Hematopoietic multipotent progenitor cell treated with erythropoietin and hydrocortisone succinate and interleukin-3 and kit ligand, for 15 days (in vitro differentiated cells): ENCODE data around the gene EIF4A3.
A peak's percentile ranks its signal among the peaks of the same experiment; 100 is the strongest.
"Not testable (repeated sequence)": the region's sequence is repeated elsewhere in the genome, so short reads cannot be mapped to it uniquely, and the experiment has no call there.

Source experiments
- DNase-seq: peaks from one replicate; pipeline ENCODE4 v3.0.0-alpha.2; 2015; ENCODE audit warnings: low spot score

Gene EIF4A3

DNA sequence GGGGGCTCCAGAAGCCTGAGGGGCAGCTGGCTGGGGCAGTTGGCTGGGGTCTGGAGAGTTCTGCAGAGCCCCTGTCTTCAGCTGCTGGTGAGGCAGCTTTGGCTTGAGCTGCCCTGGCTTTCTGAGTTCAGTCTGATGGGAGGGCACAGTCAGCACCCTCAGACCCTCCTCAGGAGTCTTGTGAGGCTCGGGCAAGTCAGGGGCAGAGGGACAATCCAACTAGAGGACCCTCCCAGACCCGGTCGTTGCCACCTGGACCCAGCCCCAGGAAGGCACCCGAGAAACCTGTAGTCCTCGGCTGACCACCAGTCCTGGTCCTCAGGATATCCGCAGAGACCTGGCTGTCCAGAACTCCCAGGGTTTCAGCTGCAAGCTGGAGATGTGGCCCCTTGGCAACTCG lies 24.8 kb upstream of the EIF4A3 start:
- DNase-seq, result no peak

GRCh38 chr17:80169784-80170500 lies 23.0 kb upstream of the EIF4A3 start, which contains the start of gene CARD14:
Gene CARD14, plus strand, starts transcription at chr17:80170030. Its CDS starts 11,409 bp downstream, at chr17:80181439.
- no peak for DNase-seq

DNA sequence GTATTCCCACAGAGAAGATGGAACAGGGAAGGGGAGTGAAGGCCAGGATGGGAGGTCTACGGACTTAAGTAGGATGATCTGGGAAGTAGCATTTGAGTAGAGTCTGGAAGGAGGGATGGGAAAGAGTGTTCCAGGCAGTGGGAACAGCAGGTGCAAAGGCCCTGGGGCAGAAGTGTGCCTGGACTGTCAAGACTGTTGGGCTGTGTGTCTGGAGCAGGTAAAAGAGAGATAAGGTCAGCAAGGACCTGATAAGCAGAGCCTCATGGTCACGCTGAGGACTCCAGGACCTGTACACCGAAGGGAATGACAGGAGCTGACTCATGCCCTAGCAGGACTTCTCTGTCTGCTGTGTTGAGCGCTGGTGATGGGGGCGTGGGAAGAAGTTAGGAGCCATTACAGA lies 22.2 kb upstream of the EIF4A3 start:
- DNase-seq, result no peak

GRCh38 chr17:80168371-80168770 lies 21.4 kb upstream of the EIF4A3 start:
- DNase-seq, result no peak

- DNase-seq, result no peak
Observed at GRCh38 chr17:80166446-80166845, 19.5 kb upstream of the EIF4A3 start.

GRCh38 chr17:80164185-80164584 lies 17.3 kb upstream of the EIF4A3 start:
- DNase-seq, result no peak

DNA sequence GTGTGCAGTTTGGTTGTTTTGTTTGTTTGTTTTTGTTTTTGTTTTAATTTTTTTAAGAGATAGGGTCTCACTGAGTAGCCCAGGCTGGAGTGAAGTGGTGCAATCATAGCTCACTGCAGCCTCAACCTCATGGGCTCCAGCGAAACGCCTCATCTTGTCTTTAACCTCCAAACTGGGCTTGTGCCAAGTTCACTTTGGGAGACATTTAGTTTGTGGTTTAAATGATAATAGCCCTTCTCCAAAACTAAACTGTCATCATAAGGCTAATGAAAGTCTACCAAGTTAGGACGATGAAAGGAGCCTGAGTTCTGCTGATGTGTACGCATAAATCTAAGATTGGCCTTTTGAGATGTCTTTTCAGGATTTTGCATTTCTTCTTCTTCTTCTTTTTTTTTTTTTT lies 16.4 kb upstream of the EIF4A3 start:
- DNase-seq, result peak; percentile 18

- peak; percentile 43 for DNase-seq
Observed at GRCh38 chr17:80160536-80160935, 13.6 kb upstream of the EIF4A3 start.

DNA sequence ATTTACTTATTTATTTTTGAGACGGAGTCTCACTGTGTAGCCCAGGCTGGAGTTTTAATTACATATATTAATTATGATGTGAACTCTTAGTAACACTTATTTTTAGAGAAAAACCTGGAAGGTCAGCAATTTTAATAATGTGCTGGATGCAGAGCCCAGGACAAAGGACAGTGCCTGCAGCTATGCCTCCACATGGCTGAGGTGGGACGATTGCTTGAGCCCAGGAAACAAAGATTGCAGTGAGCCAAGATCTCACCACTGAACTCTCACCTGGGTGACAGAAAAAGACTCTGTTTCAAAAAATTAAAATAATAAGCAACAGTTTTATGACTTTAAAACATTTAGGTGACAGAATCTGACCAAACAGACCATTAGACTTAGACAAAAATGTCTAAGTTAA lies 11.9 kb upstream of the EIF4A3 start:
- no peak for DNase-seq

DNA sequence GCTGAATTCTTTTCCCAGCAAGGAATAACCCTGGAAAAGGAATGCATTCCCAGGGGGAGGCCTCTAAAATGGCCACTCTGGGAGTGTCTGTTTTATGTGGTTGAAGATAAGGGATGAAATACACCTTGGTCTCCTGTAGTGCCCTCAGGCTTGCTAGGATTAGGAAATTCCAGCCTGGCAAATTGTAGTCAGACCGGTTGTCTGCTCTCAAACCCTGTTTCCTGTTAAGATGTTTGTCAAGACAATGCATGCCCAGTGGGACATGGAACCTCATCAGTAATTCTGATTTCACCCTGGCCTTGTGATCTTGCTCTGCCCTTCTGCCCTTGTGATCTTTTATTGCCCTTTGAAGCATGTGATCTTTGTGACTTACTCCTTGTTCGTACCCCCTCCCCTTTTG lies 8.7 kb upstream of the EIF4A3 start:
- DNase-seq, result not testable (repeated sequence)

- no peak for DNase-seq
Observed at GRCh38 chr17:80154166-80154565, 7.2 kb upstream of the EIF4A3 start.

DNA sequence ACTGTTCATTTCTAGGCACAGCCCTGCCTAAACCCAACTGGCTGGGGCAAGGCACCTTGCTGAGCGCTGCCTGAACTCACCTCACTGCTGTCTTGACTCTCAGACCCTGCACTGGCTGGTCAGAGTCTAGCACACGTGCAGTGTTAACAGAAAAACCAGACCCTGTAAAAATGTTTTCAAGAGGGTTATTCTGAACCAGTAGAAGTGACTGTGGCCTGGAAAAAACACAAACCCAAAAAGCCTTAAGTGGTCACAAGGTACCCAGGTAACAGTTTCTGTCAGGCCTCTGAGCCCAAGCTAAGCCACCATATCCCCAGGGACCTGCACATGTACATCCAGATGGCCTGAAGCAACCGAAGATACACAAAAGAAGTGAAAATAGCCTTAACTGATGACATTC lies 6.1 kb upstream of the EIF4A3 start:
- DNase-seq, result no peak

DNA sequence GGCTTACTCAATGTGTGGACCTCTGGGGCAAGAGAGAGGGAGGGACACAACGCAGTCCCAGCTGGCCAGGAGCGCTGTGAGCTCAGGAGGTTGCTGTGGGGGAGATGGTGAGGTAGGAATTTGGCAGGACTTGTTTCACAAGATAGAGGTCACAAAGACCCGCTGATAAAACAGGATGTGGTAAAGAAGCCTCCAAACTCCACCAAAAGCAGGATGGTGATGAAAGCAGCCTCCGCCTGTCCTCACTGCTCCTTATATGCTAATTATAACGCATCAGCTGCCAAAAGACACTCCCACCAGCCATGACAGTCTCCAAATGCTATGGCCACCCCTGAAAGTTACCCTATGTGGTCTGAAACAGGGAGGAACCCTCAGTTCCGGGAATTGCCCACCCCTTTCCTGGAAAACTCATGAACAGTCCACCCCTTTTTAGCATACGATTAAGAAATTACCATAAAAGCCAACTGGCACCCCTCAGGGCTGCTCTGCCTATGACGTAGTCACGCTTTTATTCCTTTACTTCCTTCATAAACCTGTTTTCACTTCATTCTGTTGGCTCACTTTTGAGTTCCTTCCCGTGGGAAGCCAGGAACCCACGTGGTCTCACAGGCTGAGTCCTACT lies 5.3 kb upstream of the EIF4A3 start:
- peak; percentile 72 for DNase-seq

DNA sequence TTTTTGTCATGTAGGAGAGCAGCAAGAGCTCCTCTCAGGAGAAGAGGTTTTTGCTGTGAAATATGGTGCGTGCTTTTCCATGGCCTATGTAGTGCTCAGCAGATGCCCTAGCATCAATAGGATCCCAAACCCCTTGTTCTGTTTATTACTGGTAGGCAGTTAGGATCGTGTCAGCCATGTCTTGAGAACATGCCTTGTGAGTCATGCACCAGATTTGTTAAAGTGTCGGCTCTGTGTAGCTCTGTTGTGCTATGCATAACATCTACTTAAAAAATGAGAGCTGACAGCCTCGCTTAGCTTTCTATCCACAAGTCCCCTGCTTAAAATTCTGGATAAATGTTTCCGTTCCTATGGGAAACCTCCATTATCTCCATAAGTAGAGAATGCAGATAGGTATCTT lies 4.4 kb upstream of the EIF4A3 start:
- no peak for DNase-seq

DNA sequence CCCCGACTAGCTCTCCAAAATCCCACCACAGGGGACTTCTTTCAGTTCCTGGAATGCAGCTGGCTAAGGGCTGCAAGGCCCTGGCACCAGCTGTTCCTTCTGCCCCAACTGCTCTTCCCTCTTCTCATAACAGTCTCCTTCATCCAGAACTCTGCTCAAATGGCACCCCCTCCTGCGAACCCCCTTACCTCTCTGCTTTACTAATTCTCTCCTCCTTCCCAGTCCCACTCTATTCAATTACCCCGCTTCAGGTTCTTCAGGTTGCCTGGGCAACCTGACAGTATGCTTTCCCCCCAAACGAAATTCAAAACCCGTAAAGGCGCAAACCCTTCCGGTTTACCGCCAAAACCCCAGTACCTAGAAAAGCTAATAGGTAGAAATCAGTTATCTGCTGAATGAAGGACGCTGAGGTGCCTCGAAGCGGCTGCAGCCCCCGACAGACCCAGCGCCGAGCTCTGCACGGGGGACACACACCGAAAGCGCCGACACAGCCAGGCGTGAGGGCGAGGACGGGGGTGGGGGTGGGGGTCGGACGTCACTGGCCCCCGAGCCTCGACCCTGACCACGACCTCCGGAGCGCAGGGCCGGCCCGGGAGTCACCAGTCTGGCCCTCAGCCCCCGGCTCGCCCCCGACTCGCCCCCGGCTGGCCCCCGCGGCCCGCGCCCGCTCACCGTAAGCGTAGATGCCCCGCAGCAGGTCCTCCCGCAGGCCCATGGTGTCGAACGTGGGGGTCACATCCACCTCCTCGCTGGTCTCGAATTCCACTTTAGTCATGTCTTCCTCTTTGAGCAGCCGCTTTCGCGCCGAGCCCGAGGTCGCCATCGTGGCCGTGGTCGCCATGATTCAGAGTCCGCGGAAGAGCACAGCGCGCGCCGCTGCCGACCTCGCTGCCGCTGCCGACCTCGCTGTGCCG lies 550 bp downstream of the EIF4A3 start:
- DNase-seq, result peak; percentile 34

- no peak for DNase-seq
Observed at GRCh38 chr17:80145076-80146075, 1.6 kb downstream of the EIF4A3 start.

DNA sequence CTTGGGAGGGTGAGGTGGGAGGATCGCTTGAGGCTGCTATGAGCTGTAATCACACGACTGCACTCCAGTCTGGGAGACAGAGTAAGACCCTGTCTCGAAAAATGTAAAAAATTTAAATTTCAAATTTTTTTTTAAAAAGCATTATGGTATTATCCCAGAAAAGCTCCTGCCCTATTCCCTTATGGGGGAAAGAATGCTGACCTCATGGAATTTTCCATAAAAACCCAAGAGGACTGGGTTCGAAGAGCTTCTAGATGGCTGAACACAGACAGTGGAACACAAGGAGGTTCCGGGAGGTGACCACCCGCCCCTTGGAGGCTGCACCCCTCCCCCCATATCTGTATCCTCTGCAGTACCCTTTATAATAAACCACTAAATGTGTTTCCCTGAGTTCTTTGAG lies 4.0 kb downstream of the EIF4A3 start:
- no peak for DNase-seq

- no peak for DNase-seq
Observed at GRCh38 chr17:80141463-80142165, 5.3 kb downstream of the EIF4A3 start.

DNA sequence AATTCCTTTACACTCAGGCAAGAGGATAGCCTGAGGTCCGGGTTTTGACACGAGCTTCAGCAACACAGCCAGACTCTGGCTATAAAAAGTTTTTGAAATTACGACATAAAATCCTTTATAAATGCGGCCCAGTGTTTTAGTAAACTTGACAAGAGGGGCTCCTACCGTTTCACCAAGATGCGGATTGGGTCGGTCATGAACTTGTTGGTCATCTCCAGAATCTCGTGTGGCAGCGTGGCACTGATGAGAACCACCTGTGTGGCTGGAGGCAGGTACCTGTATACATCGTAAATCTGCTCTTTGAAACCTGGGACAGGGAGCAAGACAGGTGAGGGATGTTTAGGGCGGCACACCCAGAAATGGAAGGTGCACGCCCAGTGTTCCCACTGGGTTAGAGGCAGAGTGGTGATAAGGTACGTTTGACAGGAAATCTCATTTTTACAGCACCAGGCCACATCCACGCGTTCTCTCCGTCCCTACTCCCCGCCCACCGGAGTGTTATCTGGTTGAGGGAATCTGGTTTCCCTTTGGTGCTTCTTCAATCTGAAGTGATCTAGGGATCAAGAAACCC lies 8.0 kb downstream of the EIF4A3 start:
- DNase-seq, result no peak

DNA sequence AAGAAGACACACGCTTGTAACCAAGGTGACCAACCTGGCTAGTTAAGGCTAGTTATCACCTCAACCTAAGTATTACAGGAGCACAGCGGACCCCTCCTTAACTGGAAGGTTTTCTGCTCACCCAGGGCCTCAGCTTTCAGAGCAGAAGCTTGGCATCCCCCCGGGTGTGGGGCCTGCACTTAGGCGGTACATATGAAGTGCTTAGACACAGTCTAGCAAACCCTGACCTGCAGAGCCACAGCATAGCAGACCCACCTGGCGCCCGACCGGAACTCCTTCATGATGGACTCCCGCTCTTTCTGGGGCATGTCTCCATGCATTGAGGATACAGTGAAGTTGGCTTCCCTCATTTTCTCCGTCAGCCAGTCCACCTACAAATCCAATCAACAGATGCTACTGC lies 9.8 kb downstream of the EIF4A3 start:
- no peak for DNase-seq

- no peak for DNase-seq
Observed at GRCh38 chr17:80133626-80133970, 13.3 kb downstream of the EIF4A3 start.
